ENCODE measurements around the gene FCAMR. TPM values are rescaled to one million over a fixed set of nuclear protein-coding genes. Genes with fewer than 3 reads are reported as not detected.

Gene FCAMR
- total RNA-seq, 1 experiment from 2014 or later: not detected

DNA sequence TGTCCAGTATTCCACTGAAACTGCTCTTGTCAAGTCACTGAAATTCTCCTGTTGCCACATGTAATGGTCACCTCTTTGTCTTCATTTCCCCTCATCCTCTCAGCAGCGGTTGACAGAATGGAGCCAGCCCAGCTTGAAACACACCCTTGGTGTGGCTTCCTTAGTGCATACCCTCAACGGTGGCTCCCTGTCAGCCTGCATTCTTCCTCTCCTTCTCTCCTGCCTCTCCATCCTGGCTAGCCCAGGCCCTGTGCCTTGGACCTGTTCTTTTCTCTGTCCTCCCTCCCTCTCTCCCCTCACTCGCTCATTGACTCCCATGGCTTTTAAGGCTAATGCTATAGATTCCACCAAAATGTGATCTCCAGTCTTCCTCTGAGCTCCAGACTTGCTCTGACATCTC is 52.2 kb downstream of the FCAMR start:
- intact Hi-C loops (cut with micrococcal nuclease; ENCODE audit: unreplicated experiment): loop anchor here (5.0 kb wide), 1 partner anchor 159 kb away; no protein-coding TSS in a partner anchor
- ChIA-PET CTCF (no interaction called here), POLR2A (ENCODE audit: low non-redundant PET) (no interaction called here)
- no peaks in the 10 kb centered on the region for H3K27me3 ChIP-seq (replicated peaks; ENCODE audit: insufficient read depth, low read depth, low read length, poor library complexity)
- no peak for TF ChIP-seq EZH2 (IDR thresholded peaks at IDR 0.05; ENCODE audit: borderline replicate concordance, low read depth, low read length, poor library complexity, severe bottlenecking)
- TF ChIP-seq, protein P1, sequence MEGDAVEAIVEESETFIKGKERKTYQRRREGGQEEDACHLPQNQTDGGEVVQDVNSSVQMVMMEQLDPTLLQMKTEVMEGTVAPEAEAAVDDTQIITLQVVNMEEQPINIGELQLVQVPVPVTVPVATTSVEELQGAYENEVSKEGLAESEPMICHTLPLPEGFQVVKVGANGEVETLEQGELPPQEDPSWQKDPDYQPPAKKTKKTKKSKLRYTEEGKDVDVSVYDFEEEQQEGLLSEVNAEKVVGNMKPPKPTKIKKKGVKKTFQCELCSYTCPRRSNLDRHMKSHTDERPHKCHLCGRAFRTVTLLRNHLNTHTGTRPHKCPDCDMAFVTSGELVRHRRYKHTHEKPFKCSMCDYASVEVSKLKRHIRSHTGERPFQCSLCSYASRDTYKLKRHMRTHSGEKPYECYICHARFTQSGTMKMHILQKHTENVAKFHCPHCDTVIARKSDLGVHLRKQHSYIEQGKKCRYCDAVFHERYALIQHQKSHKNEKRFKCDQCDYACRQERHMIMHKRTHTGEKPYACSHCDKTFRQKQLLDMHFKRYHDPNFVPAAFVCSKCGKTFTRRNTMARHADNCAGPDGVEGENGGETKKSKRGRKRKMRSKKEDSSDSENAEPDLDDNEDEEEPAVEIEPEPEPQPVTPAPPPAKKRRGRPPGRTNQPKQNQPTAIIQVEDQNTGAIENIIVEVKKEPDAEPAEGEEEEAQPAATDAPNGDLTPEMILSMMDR (conservative IDR thresholded peaks at IDR 0.05; ENCODE audit: low read depth, low read length): no peak
- H3K9me3 ChIP-seq (ENCODE audit: low read depth, low read length, poor library complexity, severe bottlenecking): no peaks in the 10 kb centered on the region
- no peaks in the 10 kb centered on the region for H3K36me3 ChIP-seq (ENCODE audit: insufficient read depth, low read length, poor library complexity, severe bottlenecking)
- no peaks in the 10 kb centered on the region for H3K4me1 ChIP-seq (ENCODE audit: insufficient read depth, low read length, poor library complexity, severe bottlenecking)
- no peak overlapping the region for H3K4me3 ChIP-seq (ENCODE audit: low read depth, low read length, poor library complexity, severe bottlenecking)
- H3K27ac ChIP-seq (ENCODE audit: low read depth, low read length, poor library complexity, severe bottlenecking): no peak overlapping the region
- BruUV-seq (replicated peaks): no TSS peak
- DNase-seq (ENCODE audit: low spot score): no peak

GRCh38 chr1:206916000-206916709 is 54.1 kb downstream of the FCAMR start:
- Histone ChIP-seq H3K36me3 (ENCODE audit: insufficient read depth, low read length, poor library complexity, severe bottlenecking) (no peaks in the 10 kb centered on the region), H3K4me1 (ENCODE audit: insufficient read depth, low read length, poor library complexity, severe bottlenecking) (no peaks in the 10 kb centered on the region), H3K27me3 (replicated peaks; ENCODE audit: insufficient read depth, low read depth, low read length, poor library complexity) (no peaks in the 10 kb centered on the region), H3K9me3 (ENCODE audit: low read depth, low read length, poor library complexity, severe bottlenecking) (no peaks in the 10 kb centered on the region), H3K4me3 (ENCODE audit: low read depth, low read length, poor library complexity, severe bottlenecking) (no peak overlapping the region), H3K27ac (ENCODE audit: low read depth, low read length, poor library complexity, severe bottlenecking) (no peak overlapping the region)
- DNase-seq (ENCODE audit: low spot score): no peak
- BruUV-seq (replicated peaks): no TSS peak
- CTCF ChIA-PET: interaction anchor here (0.6 to 0.8 kb wide), 2 partner anchors 181 to 435 kb away, joined by 3 to 4 read pairs; no protein-coding TSS in a partner anchor
- POLR2A ChIA-PET (ENCODE audit: low non-redundant PET): no interaction called here
- TF ChIP-seq EZH2 (IDR thresholded peaks at IDR 0.05; ENCODE audit: borderline replicate concordance, low read depth, low read length, poor library complexity, severe bottlenecking): no peak
- TF ChIP-seq, protein P1 (conservative IDR thresholded peaks at IDR 0.05; ENCODE audit: low read depth, low read length): no peak
- intact Hi-C loops (cut with micrococcal nuclease; ENCODE audit: unreplicated experiment): loop anchor here (5.0 kb wide), 1 partner anchor 161 kb away; no protein-coding TSS in a partner anchor

DNA sequence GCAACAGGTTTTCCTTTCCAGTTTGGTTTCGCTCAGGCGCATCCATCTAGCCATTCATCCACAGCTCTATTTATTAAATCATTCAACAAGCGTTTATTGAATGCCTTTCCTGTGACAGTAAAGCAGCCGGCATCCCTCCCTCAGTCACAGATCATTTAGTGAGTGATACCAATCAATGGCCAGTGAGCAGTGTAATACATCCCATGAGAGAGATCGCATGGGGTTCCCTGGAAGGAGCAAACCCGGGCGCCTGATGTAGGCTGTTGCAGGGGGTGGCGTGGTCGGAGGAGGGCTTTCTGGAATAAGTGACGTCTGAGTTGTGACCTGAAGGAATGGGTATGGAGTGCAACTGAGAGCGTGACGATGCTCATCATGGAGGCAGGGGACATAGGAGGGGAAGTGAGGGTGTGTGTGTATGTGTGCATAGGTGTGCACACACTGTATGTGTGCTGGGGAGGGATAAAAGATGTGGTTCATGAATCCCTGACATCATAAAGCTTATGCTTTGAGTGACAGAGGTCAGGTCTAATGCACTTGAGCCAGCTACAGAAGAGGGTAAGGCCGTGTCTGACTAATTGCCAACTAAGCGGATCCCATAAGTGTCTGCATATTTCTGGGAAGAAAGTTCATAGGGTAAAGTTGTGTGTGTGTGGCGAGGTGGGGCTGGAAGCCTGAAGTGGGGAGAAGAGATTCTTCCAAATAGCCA is 55.1 kb downstream of the FCAMR start:
- CTCF ChIA-PET: interaction anchor here (0.6 kb wide), 1 partner anchor 434 kb away, joined by 4 read pairs; no protein-coding TSS in a partner anchor

More for the DNA sequence above, 55.1 kb downstream of the FCAMR start:
- TF ChIP-seq, protein P1 (conservative IDR thresholded peaks at IDR 0.05; ENCODE audit: low read depth, low read length): no peak
- no peak for TF ChIP-seq EZH2 (IDR thresholded peaks at IDR 0.05; ENCODE audit: borderline replicate concordance, low read depth, low read length, poor library complexity, severe bottlenecking)
- Histone ChIP-seq H3K4me1 (ENCODE audit: insufficient read depth, low read length, poor library complexity, severe bottlenecking) (no peaks in the 10 kb centered on the region), H3K27me3 (replicated peaks; ENCODE audit: insufficient read depth, low read depth, low read length, poor library complexity) (peaks cover 8% of the 10 kb centered on the region), H3K9me3 (ENCODE audit: low read depth, low read length, poor library complexity, severe bottlenecking) (no peaks in the 10 kb centered on the region), H3K36me3 (ENCODE audit: insufficient read depth, low read length, poor library complexity, severe bottlenecking) (no peaks in the 10 kb centered on the region), H3K27ac (ENCODE audit: low read depth, low read length, poor library complexity, severe bottlenecking) (no peak overlapping the region), H3K4me3 (ENCODE audit: low read depth, low read length, poor library complexity, severe bottlenecking) (no peak overlapping the region)
- intact Hi-C loops (cut with micrococcal nuclease; ENCODE audit: unreplicated experiment): loop anchor here (5.0 kb wide), 1 partner anchor 162 kb away; no protein-coding TSS in a partner anchor
- DNase-seq (ENCODE audit: low spot score): no peak
- POLR2A ChIA-PET (ENCODE audit: low non-redundant PET): no interaction called here
- no TSS peak for BruUV-seq (replicated peaks)

All from A673 (cell line).